GM12878 (cell line): Measurements from ENCODE around the gene ZNF154. TPM values are rescaled to one million over a fixed set of nuclear protein-coding genes. Genes with fewer than 3 reads are reported as not detected.

ENCODE experiments used
- ATAC-seq: fragments of 200-7000 bp; cut with Tn5 transposase; 3 replicates; pipeline ENCODE4 v1.9.1; 2020; ENCODE audit warnings: mild to moderate bottlenecking, moderate library complexity
- BruUV-seq: library from RNA; stranded (reverse); fragments of 400-500 nt; replicated peaks from 2 replicates; lab custom pipeline; 2021; lab: Mats Ljungman, UMichigan
- CTCF ChIA-PET: fragments of 300-600 bp; sonication (Branson Sonifier 250); formaldehyde crosslinking; extraction: SDS; loops from one replicate; lab custom pipeline; 2021; ENCODE audit warnings: inconsistent platforms; lab: Yijun Ruan, JAX
- POLR2A ChIA-PET: fragments of 350-600 bp; formaldehyde crosslinking; extraction: SDS; loops from one replicate; lab custom pipeline; 2021; ENCODE audit warnings: inconsistent platforms; lab: Charles Lee
- RAD21 ChIA-PET: fragments of 300-600 bp; sonication (Branson Sonifier 250); formaldehyde crosslinking; loops from one replicate; lab custom pipeline; 2023; ENCODE audit warnings: antibody characterized with exemption; ENCODE audit not compliant: unreplicated experiment; lab: Charles Lee
- SMC1A ChIA-PET: fragments of 300-600 bp; sonication (Branson Sonifier 250); formaldehyde crosslinking; loops from one replicate; lab custom pipeline; 2023; ENCODE audit not compliant: unreplicated experiment, uncharacterized antibody; lab: Charles Lee
- DNase-seq: peaks from one replicate; pipeline ENCODE4 v3.0.0-alpha.2; 2011; ENCODE audit warnings: low read depth, low spot score
- FAIRE-seq: peaks from 3 replicates; lab custom pipeline; 2011; peaks lifted over from hg19 to GRCh38; lab: Jason Lieb, UNC
- H2AFZ ChIP-seq: 2 replicates; pipeline ENCODE4 v1.6.0; 2011; ENCODE audit warnings: low read depth, low read length, control low read depth; ENCODE audit not compliant: control insufficient read depth
- H3K27ac ChIP-seq: 2 replicates; pipeline ENCODE4 v1.5.1; 2011; ENCODE audit warnings: control low read depth; ENCODE audit not compliant: control insufficient read depth, insufficient read depth
- H3K27me3 ChIP-seq, 2 experiments: replicated peaks in 1 of 2; 2 replicates each; pipeline versions ENCODE4 v1.6.0 to v1.6.1; 2011; ENCODE audit warnings: low read length in 1 of 2; ENCODE audit not compliant: control insufficient read depth in 2 of 2, insufficient read depth in 2 of 2
- H3K36me3 ChIP-seq, 2 experiments: 2 replicates each; pipeline ENCODE4 v1.5.1; 2011; ENCODE audit warnings: low read length in 1 of 2; ENCODE audit not compliant: control insufficient read depth in 2 of 2, insufficient read depth in 2 of 2
- H3K4me1 ChIP-seq: 2 replicates; pipeline ENCODE4 v1.6.1; 2011; ENCODE audit warnings: mild to moderate bottlenecking, low read length, moderate library complexity, mixed read lengths; ENCODE audit not compliant: control insufficient read depth, insufficient read depth
- H3K4me2 ChIP-seq: 2 replicates; pipeline ENCODE4 v1.6.0; 2011; ENCODE audit warnings: control low read depth; ENCODE audit not compliant: control insufficient read depth, insufficient read depth
- H3K4me3 ChIP-seq: fragments of 200-600 bp; sonication (generic); 2 replicates; pipeline ENCODE4 v1.5.1; 2016
- H3K79me2 ChIP-seq: 2 replicates; pipeline ENCODE4 v1.6.0; 2011; ENCODE audit warnings: low read length; ENCODE audit not compliant: control insufficient read depth, insufficient read depth
- H3K9ac ChIP-seq: 2 replicates; pipeline ENCODE4 v1.8.0; 2011; ENCODE audit warnings: low read length, control low read depth, mixed read lengths; ENCODE audit not compliant: control insufficient read depth, insufficient read depth
- H3K9me3 ChIP-seq: replicated peaks from 3 replicates; pipeline ENCODE4 v1.5.1; 2011; ENCODE audit warnings: mild to moderate bottlenecking, low read length; ENCODE audit not compliant: control insufficient read depth, insufficient read depth
- H4K20me1 ChIP-seq: 2 replicates; pipeline ENCODE4 v1.6.0; 2011; ENCODE audit not compliant: control insufficient read depth, insufficient read depth
- BHLHE40 ChIP-seq, 2 experiments: fragments of 450-650 bp in 1 of 2; IDR thresholded peaks; 2 replicates each; pipeline ENCODE4 v1.6.1; 2011 to 2017; ENCODE audit warnings: low read depth in 2 of 2, borderline replicate concordance in 1 of 2, improper control_type of control experiment in 1 of 2, low read length in 1 of 2, mild to moderate bottlenecking in 1 of 2
- CBX5 ChIP-seq: sonication (generic); IDR thresholded peaks from 2 replicates; pipeline ENCODE4 v1.6.1; 2016; ENCODE audit warnings: low read depth, moderate library complexity, mild to moderate bottlenecking, inconsistent platforms
- EGR1 ChIP-seq, 2 experiments: IDR thresholded peaks; 1 replicate in 1 of 2; 2 replicates in 1 of 2; pipeline ENCODE4 v1.6.1; 2011 to 2012; ENCODE audit warnings: low read depth in 2 of 2, low read length in 2 of 2, borderline replicate concordance in 1 of 2, mild to moderate bottlenecking in 1 of 2, moderate library complexity in 1 of 2
- KLF5 ChIP-seq: fragments of 450-650 bp; IDR thresholded peaks from 2 replicates; pipeline ENCODE4 v1.6.1; 2014; ENCODE audit warnings: mild to moderate bottlenecking; ENCODE audit not compliant: partially characterized antibody
- MEF2A ChIP-seq: IDR thresholded peaks from 2 replicates; pipeline ENCODE4 v1.6.1; 2011; ENCODE audit warnings: low read depth, mild to moderate bottlenecking, low read length, moderate library complexity; ENCODE audit not compliant: insufficient read depth
- RAD51 ChIP-seq: fragments of 450-650 bp; IDR thresholded peaks from 2 replicates; pipeline ENCODE4 v1.6.1; 2016; ENCODE audit warnings: moderate library complexity, mild to moderate bottlenecking, inconsistent platforms
- SIX5 ChIP-seq: IDR thresholded peaks from 2 replicates; pipeline ENCODE4 v1.6.1; 2011; ENCODE audit warnings: mild to moderate bottlenecking, low read depth, low read length, moderate library complexity; ENCODE audit not compliant: severe bottlenecking
- SP1 ChIP-seq: IDR thresholded peaks from one replicate; pipeline ENCODE4 v1.6.1; 2011; ENCODE audit warnings: low read depth, low read length
- WRNIP1 ChIP-seq: IDR thresholded peaks from 2 replicates; pipeline ENCODE4 v1.6.1; 2011; ENCODE audit warnings: low read depth, low read length, improper control_type of control experiment, borderline replicate concordance
- ZNF217 ChIP-seq: fragments of 450-650 bp; IDR thresholded peaks from 2 replicates; pipeline ENCODE4 v1.6.1; 2017; ENCODE audit warnings: antibody characterized with exemption, mild to moderate bottlenecking
- WGBS: methylation state at CpG from one replicate; pipeline ENCODE4 v1.1.6; 2016; ENCODE audit warnings: low lambda C conversion rate; ENCODE audit not compliant: insufficient replicate concordance, insufficient coverage; ENCODE audit errors: missing lambda C conversion rate; 5-methylcytosine and 5-hydroxymethylcytosine counted together
- in situ Hi-C: fragments of 300-500 bp; cut with MboI; formaldehyde crosslinking; loops from 9 replicates; pipeline ENCODE4 v1.14.3; 2018; ENCODE audit warnings: mixed read lengths
- intact Hi-C: fragments of 100-400 bp; cut with micrococcal nuclease; formaldehyde crosslinking; loops from one replicate; pipeline ENCODE4 v1.14.2; 2022; ENCODE audit not compliant: unreplicated experiment
- polyA plus RNA-seq, 11 experiments: library from polyadenylated mRNA; depleted of rRNA in 4 of 11; unstranded in 6 of 11; stranded (reverse) in 5 of 11; fragments of >200 nt; fragmentation: Nextera tagmentation in 4 of 11; fragmentation: Illumina TruSeq in 1 of 11; extraction: Ambion mirVana in 4 of 11; extraction: Trizol in 1 of 11; gene quantifications; 1 replicate in 1 of 11; 2 replicates in 10 of 11; pipeline versions ENCODE4 v1.2.1 to v1.2.3, GENCODE V29; 2011 to 2016; ENCODE audit warnings: inconsistent platforms in 2 of 11, missing spikeins in 2 of 11, low read depth in 1 of 11
- total RNA-seq, 4 experiments: library from RNA; depleted of rRNA in 3 of 4; stranded (reverse); fragments of >200 nt in 3 of 4; fragmentation: Illumina TruSeq in 1 of 4; extraction: Trizol in 1 of 4; gene quantifications; 2 replicates each; pipeline versions ENCODE4 v1.2.1 to v1.2.3, GENCODE V29; 2013 to 2021

Gene ZNF154
- total and polyA plus RNA-seq, 10 of the 15 experiments (the other 5 are each of a cell fraction or from before 2014, with no cell fraction given) = 0.22 to 1.9 (median 1.1) TPM

DNA sequence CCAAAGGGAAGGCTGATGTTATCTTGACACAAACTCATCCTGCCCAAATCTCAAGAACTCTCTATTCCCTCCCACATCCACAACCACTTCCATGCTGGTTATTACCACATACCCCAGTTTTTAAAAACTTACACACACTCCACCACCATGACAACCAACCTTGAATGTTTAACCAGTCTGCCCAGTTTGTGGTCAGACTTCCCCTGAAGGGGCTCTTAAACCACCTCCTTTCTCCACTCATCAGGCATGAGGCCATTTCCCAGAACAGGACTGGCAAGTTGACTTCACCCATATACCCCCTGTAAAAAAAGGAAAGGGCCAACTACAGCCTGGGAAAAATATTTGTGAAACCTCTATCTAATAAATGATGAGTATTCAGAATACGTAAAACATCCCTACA lies 52.7 kb downstream of the ZNF154 start:
- ChIA-PET SMC1A (no interaction called here), RAD21 (no interaction called here), CTCF (no interaction called here), POLR2A (no interaction called here)
- in situ Hi-C loops (no loop called here), intact Hi-C loops (no loop called here)
- no peaks in the 10 kb centered on the region for H3K79me2 ChIP-seq
- H3K9ac ChIP-seq = no peak overlapping the region
- no peak for FAIRE-seq
- no peaks in the 10 kb centered on the region for H3K36me3 ChIP-seq
- no TSS peak for BruUV-seq
- H3K4me2 ChIP-seq = no peak overlapping the region
- H3K4me1 ChIP-seq = no peaks in the 10 kb centered on the region
- no peaks in the 10 kb centered on the region for H3K27me3 ChIP-seq
- TF ChIP-seq SP1 (no peak), BHLHE40 (IDR thresholded peaks at IDR 0.05; ENCODE audit: borderline replicate concordance in 1 of 2, low read depth in 2 of 2, low read length in 1 of 2) (no peak), ZNF217 (no peak), CBX5 (no peak), RAD51 (no peak), EGR1 (IDR thresholded peaks at IDR 0.05; ENCODE audit: borderline replicate concordance in 1 of 2, low read depth in 2 of 2, low read length in 2 of 2) (no peak), MEF2A (no peak), SIX5 (no peak), KLF5 (no peak), WRNIP1 (no peak)
- H4K20me1 ChIP-seq = no peaks in the 10 kb centered on the region
- no peak for DNase-seq
- H3K9me3 ChIP-seq = peaks cover 2% of the 10 kb centered on the region; the same call in 1 of the 3 replicates
- no peak for ATAC-seq
- no peak overlapping the region for H3K27ac ChIP-seq
- no peak overlapping the region for H2AFZ ChIP-seq
- WGBS = 21% methylated on average over 1 of the region's 1 CpG
- H3K4me3 ChIP-seq = no peak overlapping the region
